Endothelial cell of umbilical vein (primary cell): ENCODE measurements around the gene SPINK5. TPM values are rescaled to one million over a fixed set of nuclear protein-coding genes. Genes with fewer than 3 reads are reported as not detected.

Experiments
- BruUV-seq: library from RNA; stranded (reverse); fragments of 400-500 nt; replicated peaks from 2 replicates; lab custom pipeline; 2021; lab: Mats Ljungman, UMichigan
- CTCF ChIA-PET: fragments of 300-600, 350-600 bp; sonication (Branson Sonifier 250); formaldehyde crosslinking; loops from one replicate; lab custom pipeline; 2021; ENCODE audit warnings: antibody characterized with exemption, inconsistent platforms; lab: Charles Lee
- POLR2A ChIA-PET: fragments of 300-600, 350-600 bp; sonication (Branson Sonifier 250); formaldehyde crosslinking; loops from one replicate; lab custom pipeline; 2021; ENCODE audit warnings: antibody characterized with exemption, inconsistent platforms; lab: Charles Lee
- DNase-seq: peaks from one replicate; pipeline ENCODE4 v3.0.0-alpha.2; 2011; ENCODE audit warnings: low read depth, low spot score
- FAIRE-seq: peaks from 2 replicates; lab custom pipeline; 2011; peaks lifted over from hg19 to GRCh38; lab: Jason Lieb, UNC
- H2AFZ ChIP-seq: 2 replicates; pipeline ENCODE4 v1.6.0; 2012; ENCODE audit warnings: low read depth, low read length, control low read depth, inconsistent platforms
- H3K27ac ChIP-seq: 2 replicates; pipeline ENCODE4 v1.5.1; 2011; ENCODE audit warnings: low read depth, mild to moderate bottlenecking, control low read depth, low read length, moderate library complexity; ENCODE audit not compliant: insufficient read depth
- H3K27me3 ChIP-seq, 2 experiments: 2 replicates each; pipeline versions ENCODE4 v1.6.0 to v1.6.1; 2011; ENCODE audit warnings: low read length in 2 of 2, mixed read lengths in 1 of 2; ENCODE audit not compliant: control insufficient read depth in 2 of 2, insufficient read depth in 2 of 2
- H3K36me3 ChIP-seq, 2 experiments: 2 replicates in 1 of 2; 3 replicates in 1 of 2; pipeline ENCODE4 v1.5.1; 2011; ENCODE audit warnings: low read length in 2 of 2, mild to moderate bottlenecking in 1 of 2, moderate library complexity in 1 of 2; ENCODE audit not compliant: control insufficient read depth in 2 of 2, insufficient read depth in 2 of 2; ENCODE audit errors: extremely low read depth in 1 of 2
- H3K4me1 ChIP-seq: 3 replicates; pipeline ENCODE4 v1.5.1; 2011; ENCODE audit warnings: mild to moderate bottlenecking, low read length; ENCODE audit not compliant: control insufficient read depth, insufficient read depth; ENCODE audit errors: extremely low read depth
- H3K4me2 ChIP-seq: 2 replicates; pipeline ENCODE4 v1.6.1; 2011; ENCODE audit warnings: low read length, control low read depth, mixed read lengths; ENCODE audit not compliant: insufficient read depth
- H3K4me3 ChIP-seq, 3 experiments: fragments of 200-600 bp in 1 of 3; sonication (generic), shearing (Covaris generic) in 1 of 3; replicated peaks in 1 of 3; 2 replicates each; pipeline ENCODE4 v1.5.1; 2011 to 2016; ENCODE audit warnings: control low read depth in 3 of 3, low read length in 3 of 3, mild to moderate bottlenecking in 2 of 3, inconsistent platforms in 1 of 3, low read depth in 1 of 3, moderate library complexity in 1 of 3; ENCODE audit not compliant: insufficient read depth in 1 of 3
- H3K79me2 ChIP-seq: 2 replicates; pipeline ENCODE4 v1.6.0; 2012; ENCODE audit warnings: low read length, inconsistent platforms; ENCODE audit not compliant: control insufficient read depth, insufficient read depth
- H3K9ac ChIP-seq: replicated peaks from 2 replicates; pipeline ENCODE3; 2011; ENCODE audit warnings: low read length, control low read depth; ENCODE audit not compliant: insufficient read depth; ENCODE audit errors: extremely low read depth
- H3K9me1 ChIP-seq: replicated peaks from 3 replicates; pipeline ENCODE4 v1.6.0; 2011; ENCODE audit warnings: mild to moderate bottlenecking, low read length; ENCODE audit not compliant: control insufficient read depth, insufficient read depth; ENCODE audit errors: extremely low read depth
- H3K9me3 ChIP-seq: replicated peaks from 2 replicates; pipeline ENCODE4 v1.5.1; 2012; ENCODE audit warnings: low read length, inconsistent platforms; ENCODE audit not compliant: control insufficient read depth, insufficient read depth
- H4K20me1 ChIP-seq: replicated peaks from 2 replicates; pipeline ENCODE3; 2011; ENCODE audit warnings: mild to moderate bottlenecking, low read length; ENCODE audit not compliant: control insufficient read depth, insufficient read depth; ENCODE audit errors: extremely low read depth
- CTCF ChIP-seq, 2 donors: IDR thresholded peaks; 1 replicate in 1 of 2; 2 replicates in 1 of 2; pipeline ENCODE4 v1.5.1; 2011; ENCODE audit warnings: low read length in 2 of 2, mild to moderate bottlenecking in 2 of 2, moderate library complexity in 2 of 2, control low read depth in 1 of 2, inconsistent platforms in 1 of 2, low read depth in 1 of 2; ENCODE audit not compliant: insufficient read depth in 1 of 2; ENCODE audit errors: extremely low read depth in 1 of 2
- EZH2 ChIP-seq: IDR thresholded peaks from 2 replicates; pipeline ENCODE4 v1.6.1; 2012; ENCODE audit warnings: borderline replicate concordance, low read depth, mild to moderate bottlenecking, moderate library complexity, low read length, inconsistent platforms; ENCODE audit not compliant: severe bottlenecking
- FOS ChIP-seq: IDR thresholded peaks from 2 replicates; pipeline ENCODE4 v1.6.1; 2011; ENCODE audit warnings: mild to moderate bottlenecking, low read length, moderate library complexity, borderline replicate concordance; ENCODE audit not compliant: insufficient read depth
- GATA2 ChIP-seq: IDR thresholded peaks from 2 replicates; pipeline ENCODE4 v1.7.0; 2011; ENCODE audit warnings: low read depth, mild to moderate bottlenecking, moderate library complexity, mixed read lengths, low read length; ENCODE audit not compliant: insufficient read length, insufficient read depth
- MYC ChIP-seq: IDR thresholded peaks from one replicate; pipeline ENCODE4 v1.6.1; 2011; ENCODE audit warnings: mild to moderate bottlenecking, low read depth, low read length
- POLR2A ChIP-seq: IDR thresholded peaks from 2 replicates; pipeline ENCODE4 v1.6.1; 2012; ENCODE audit warnings: low read depth, mild to moderate bottlenecking, control low read depth, low read length
- dilution Hi-C: fragments of 300-500 bp; cut with MboI; formaldehyde crosslinking; loops from one replicate; pipeline ENCODE4 v1.15.0; 2019; ENCODE audit warnings: low sequenced_read_pairs; ENCODE audit not compliant: extremely low pct_ligation_motif_present
- intact Hi-C: fragments of 100-400 bp; cut with micrococcal nuclease; formaldehyde crosslinking; loops from one replicate; pipeline ENCODE4 v1.10.0; 2022
- polyA plus RNA-seq, 4 experiments: library from polyadenylated mRNA; depleted of rRNA in 3 of 4; stranded (reverse) in 3 of 4; unstranded in 1 of 4; fragments of >200 nt; gene quantifications; 2 replicates each; pipeline versions ENCODE4 v1.2.1 to v1.2.3, GENCODE V29; 2011 to 2012; ENCODE audit warnings: missing spikeins in 1 of 4
- total RNA-seq: library from RNA; stranded (reverse); gene quantifications from 2 replicates; pipeline ENCODE4 v1.2.3, GENCODE V29; 2021
- TF ChIP-seq, protein P1 (sequence below): IDR thresholded peaks from 2 replicates; pipeline ENCODE4 v1.6.1; 2011; ENCODE audit not compliant: insufficient read depth, insufficient read length

SPINK5 gene
- total and polyA plus RNA-seq, 2 donors (not counting 3 experiments of a cell fraction or from before 2014, with no cell fraction given) = 0.12 to 0.91 TPM

- no peak for DNase-seq
- Histone ChIP-seq H3K4me2 (peak overlapping the region; percentile 87), H3K36me3 (no peaks in the 10 kb centered on the region), H3K9me1 (no peaks in the 10 kb centered on the region), H3K4me1 (peaks cover 30% of the 10 kb centered on the region), H3K27me3 (no peaks in the 10 kb centered on the region), H3K9ac (no peak overlapping the region), H3K27ac (no peak overlapping the region), H2AFZ (peak overlapping the region; percentile 92), H3K79me2 (no peaks in the 10 kb centered on the region), H3K4me3 (no peak overlapping the region), H4K20me1 (no peaks in the 10 kb centered on the region), H3K9me3 (no peaks in the 10 kb centered on the region)
- POLR2A ChIA-PET = no interaction called here
- intact Hi-C loops = no loop called here
- CTCF ChIA-PET = interaction anchor here (1.1 to 1.4 kb wide), 6 partner anchors 9 to 141 kb away, joined by 3 to 4 read pairs (median 3); no protein-coding TSS in a partner anchor
- dilution Hi-C loops = no loop called here
- TF ChIP-seq MYC = no peak
- no peak for TF ChIP-seq POLR2A
- no peak for TF ChIP-seq CTCF (IDR thresholded peaks at IDR 0.05; ENCODE audit: extremely low read depth in 1 of 2, insufficient read depth in 1 of 2, low read depth in 1 of 2, low read length in 2 of 2)
- no TSS peak for BruUV-seq
- FAIRE-seq = peak; percentile 15
Observed at GRCh38 chr5:148090146-148090772, 26.5 kb downstream of the SPINK5 start.

DNA sequence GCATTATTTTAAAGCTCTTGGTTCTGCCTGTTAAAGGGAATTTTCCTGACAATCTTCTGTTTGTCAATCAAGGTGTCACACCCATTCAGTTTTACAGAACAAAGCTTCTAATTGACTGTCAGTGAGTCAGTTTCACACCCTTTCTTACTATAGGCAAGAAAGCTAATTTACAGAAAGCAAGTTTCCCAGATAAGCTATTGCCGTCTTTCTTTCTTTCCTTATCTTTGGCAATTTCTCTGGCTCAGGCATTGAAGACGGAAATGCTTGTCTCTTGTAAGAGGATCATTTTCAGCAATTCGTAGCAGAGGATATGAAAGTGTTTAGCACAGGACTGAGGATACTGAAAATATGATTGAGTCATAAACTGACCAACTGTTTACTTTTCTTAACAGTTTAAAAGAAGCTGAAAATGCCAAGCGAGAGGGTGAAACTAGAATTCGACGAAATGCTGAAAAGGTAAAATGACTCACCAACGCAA, 27.0 kb downstream of the SPINK5 start:
- no peaks in the 10 kb centered on the region for H3K9me1 ChIP-seq
- TF ChIP-seq EZH2 (no peak), FOS (peak; percentile 58), GATA2 (peak; percentile 33)
- TF ChIP-seq, protein P1, sequence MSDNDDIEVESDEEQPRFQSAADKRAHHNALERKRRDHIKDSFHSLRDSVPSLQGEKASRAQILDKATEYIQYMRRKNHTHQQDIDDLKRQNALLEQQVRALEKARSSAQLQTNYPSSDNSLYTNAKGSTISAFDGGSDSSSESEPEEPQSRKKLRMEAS = no peak
- ChIA-PET POLR2A (no interaction called here), CTCF (interaction anchor here (1.1 to 1.4 kb wide), 6 partner anchors 8 to 142 kb away, joined by 3 to 4 read pairs (median 3); no protein-coding TSS in a partner anchor)
- no peaks in the 10 kb centered on the region for H3K36me3 ChIP-seq
- peak overlapping the region; percentile 8 for H3K27ac ChIP-seq
- peaks cover 30% of the 10 kb centered on the region for H3K4me1 ChIP-seq
- peak overlapping the region; percentile 14 for H3K9ac ChIP-seq
- no TSS peak for BruUV-seq
- intact Hi-C loops = no loop called here
- dilution Hi-C loops = no loop called here
- H3K9me3 ChIP-seq = no peaks in the 10 kb centered on the region
- peak overlapping the region in 1 of 3 experiments; percentile 19 for H3K4me3 ChIP-seq
- peak; percentile 68 for FAIRE-seq
- H2AFZ ChIP-seq = peak overlapping the region; percentile 92
- no peaks in the 10 kb centered on the region for H4K20me1 ChIP-seq
- peak; percentile 61 for DNase-seq
- H3K79me2 ChIP-seq = no peaks in the 10 kb centered on the region
- H3K27me3 ChIP-seq = no peaks in the 10 kb centered on the region
- peak overlapping the region; percentile 87 for H3K4me2 ChIP-seq
